Spleen (tissue), 11 donors: ENCODE measurements around the gene ECM2. TPM values are rescaled to one million over a fixed set of nuclear protein-coding genes. Genes with fewer than 3 reads are reported as not detected.

Source experiments
- DNase-seq: peaks from one replicate; pipeline ENCODE4 v3.0.0-alpha.2; 2020
- H3K27ac ChIP-seq, 8 donors: fragments of 200-600 bp; sonication (generic) in 7 of 8; 1 replicate in 4 of 8; 2 replicates in 4 of 8; pipeline versions ENCODE4 v1.5.0 to v1.8.0; 2016 to 2021; ENCODE audit warnings: inconsistent platforms in 4 of 8, mild to moderate bottlenecking in 4 of 8, moderate library complexity in 1 of 8
- H3K27me3 ChIP-seq, 7 donors: fragments of 200-600 bp; sonication (generic) in 6 of 7; replicated peaks in 1 of 7; 1 replicate in 4 of 7; 2 replicates in 3 of 7; pipeline versions ENCODE4 v1.5.0 to v1.8.0; 2016 to 2021; ENCODE audit warnings: inconsistent platforms in 3 of 7, mild to moderate bottlenecking in 1 of 7
- H3K36me3 ChIP-seq, 6 donors: fragments of 200-600 bp; sonication (generic) in 5 of 6; 1 replicate in 4 of 6; 2 replicates in 2 of 6; pipeline versions ENCODE4 v1.5.0 to v1.8.0; 2016 to 2021; ENCODE audit warnings: inconsistent platforms in 2 of 6
- H3K4me1 ChIP-seq, 6 donors: fragments of 200-600 bp; sonication (generic) in 5 of 6; 1 replicate in 3 of 6; 2 replicates in 3 of 6; pipeline versions ENCODE4 v1.5.0 to v1.8.0; 2016 to 2021; ENCODE audit warnings: inconsistent platforms in 3 of 6
- H3K4me3 ChIP-seq, 8 donors: fragments of 200-600 bp; sonication (generic) in 7 of 8; 1 replicate in 4 of 8; 2 replicates in 4 of 8; pipeline versions ENCODE4 v1.5.0 to v1.8.0; 2016 to 2021; ENCODE audit warnings: inconsistent platforms in 4 of 8, mild to moderate bottlenecking in 4 of 8, moderate library complexity in 2 of 8
- H3K9me3 ChIP-seq, 8 donors: fragments of 200-600 bp; sonication (generic) in 7 of 8; 1 replicate in 4 of 8; 2 replicates in 4 of 8; pipeline versions ENCODE4 v1.5.0 to v1.8.0; 2016 to 2021; ENCODE audit warnings: inconsistent platforms in 4 of 8
- CTCF ChIP-seq, 11 experiments: fragments of 200-600 bp in 7 of 11; fragments of 450-650 bp in 4 of 11; sonication (generic) in 4 of 11; IDR thresholded peaks in 8 of 11; conservative IDR thresholded peaks in 3 of 11; 1 replicate in 7 of 11; 2 replicates in 4 of 11; pipeline versions ENCODE4 v1.4.0 to v1.8.0; 2016 to 2021; ENCODE audit warnings: antibody characterized with exemption in 11 of 11, inconsistent platforms in 4 of 11, mild to moderate bottlenecking in 1 of 11
- POLR2A ChIP-seq, 3 donors: fragments of 450-650 bp; IDR thresholded peaks; one replicate each; pipeline ENCODE4 v1.5.1; 2017; ENCODE audit warnings: antibody characterized with exemption in 3 of 3, mild to moderate bottlenecking in 1 of 3
- POLR2AphosphoS5 ChIP-seq, 3 donors: sonication (generic); formaldehyde crosslinking; IDR thresholded peaks; one replicate each; pipeline ENCODE4 v1.5.1; 2017; ENCODE audit warnings: antibody characterized with exemption in 3 of 3
- WGBS, 5 donors: extraction: QIAGEN DNeasy Blood & Tissue Kit in 3 of 5; methylation state at CpG; one replicate each; pipeline versions ENCODE4 v1.1.5 to v1.1.7; 2013 to 2018; 5-methylcytosine and 5-hydroxymethylcytosine counted together
- intact Hi-C: fragments of 100-400 bp; cut with DNase I; formaldehyde crosslinking; loops from one replicate; pipeline ENCODE4 v1.15.0; 2023; ENCODE audit warnings: low total_unique reads
- polyA plus RNA-seq, 3 donors: library from polyadenylated mRNA; stranded (reverse); fragments of 200-250 nt; gene quantifications; one replicate each; pipeline ENCODE4 v1.2.1, GENCODE V29; 2013
- total RNA-seq, 7 donors: library from RNA; depleted of rRNA in 3 of 7; stranded (reverse); fragments of >200 nt in 3 of 7; fragmentation: NEBNext Ultra II Directional in 4 of 7; extraction: Animal tissue kit (Norgen Biotek cat#: 25700) in 4 of 7; gene quantifications; one replicate each; pipeline versions ENCODE4 v1.1.0 to v1.2.1, GENCODE V29; 2016 to 2021
- donor health status: healthy with polysubstance abuse.
- donor health status: DM: no; HTN: no; CAD: no; lungs with moderate emphysema.
- donor health status: DM: no; HTN: no; CAD: no.
- donor health status: Bipolar disorder and iron deficiency.
- donor health status: healthy.
- donor health status: DM: no; HTN: no; CAD: no.
- donor health status: DM: yes; HTN: yes; CAD: no.

Gene ECM2
- total and polyA plus RNA-seq, 10 donors, result 0.22 to 1.7 (median 0.47) TPM; not detected in 2

- Histone ChIP-seq H3K9me3 (peaks cover 2 to 35% (median 29%) of the 10 kb centered on the region in 8 donors), H3K27me3 (no peaks in the 10 kb centered on the region), H3K4me1 (no peaks in the 10 kb centered on the region), H3K36me3 (no peaks in the 10 kb centered on the region), H3K27ac (no peak overlapping the region), H3K4me3 (no peak overlapping the region)
- no peak for TF ChIP-seq POLR2AphosphoS5 (IDR thresholded peaks at IDR 0.05)
- TF ChIP-seq POLR2A (IDR thresholded peaks at IDR 0.05), result no peak
- no peak for TF ChIP-seq CTCF (IDR thresholded peaks at IDR 0.05 in 8 of 11, conservative IDR thresholded peaks at IDR 0.05 in 3 of 11)
- intact Hi-C loops, result no loop called here
- no peak for DNase-seq
These were observed 28.7 kb upstream of the ECM2 start for GRCh38 chr9:92564504-92564903.

GRCh38 chr9:92563116-92564100 is 27.6 kb upstream of the ECM2 start:
- no peak overlapping the region for H3K4me3 ChIP-seq
- no peaks in the 10 kb centered on the region for H3K27me3 ChIP-seq
- no peak overlapping the region for H3K27ac ChIP-seq
- no peaks in the 10 kb centered on the region for H3K4me1 ChIP-seq
- H3K36me3 ChIP-seq, result no peaks in the 10 kb centered on the region
- WGBS, 5 donors, result 84 to 95% (median 89%) methylated on average over 3 of the region's 3 CpGs
- DNase-seq, result no peak
- H3K9me3 ChIP-seq, result peaks cover 2 to 30% (median 26%) of the 10 kb centered on the region in 8 donors
- no peak for TF ChIP-seq POLR2A (IDR thresholded peaks at IDR 0.05)
- TF ChIP-seq CTCF (IDR thresholded peaks at IDR 0.05 in 8 of 11, conservative IDR thresholded peaks at IDR 0.05 in 3 of 11), result no peak
- no peak for TF ChIP-seq POLR2AphosphoS5 (IDR thresholded peaks at IDR 0.05)
- intact Hi-C loops, result no loop called here

DNA sequence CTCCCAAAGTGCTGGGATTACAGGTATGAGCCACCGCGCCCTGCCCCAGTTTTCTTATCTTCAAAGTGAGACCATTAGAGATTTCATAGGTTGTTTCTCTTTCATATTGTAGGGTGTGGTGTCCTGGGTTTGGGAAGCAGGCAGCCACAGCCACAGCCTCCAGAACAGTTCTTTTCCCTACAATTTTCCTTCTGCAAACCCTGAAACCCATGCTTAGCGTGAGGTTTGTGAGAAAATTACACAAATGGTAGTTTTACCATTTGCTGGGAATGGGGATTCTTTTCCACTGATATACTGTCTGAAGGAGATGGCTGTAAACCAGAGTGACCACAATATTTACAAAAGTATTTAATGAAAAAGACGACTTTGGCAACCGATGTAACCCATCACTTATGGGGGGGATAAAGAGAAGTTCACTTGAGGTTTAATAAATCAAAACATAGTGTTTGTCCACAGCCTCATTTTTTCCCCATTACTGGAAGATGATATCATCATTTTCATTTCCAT is 26.7 kb upstream of the ECM2 start:
- 89 to 95% (median 91%) methylated on average over 5 of the region's 5 CpGs for WGBS, 5 donors
- TF ChIP-seq POLR2AphosphoS5 (IDR thresholded peaks at IDR 0.05) (no peak), POLR2A (IDR thresholded peaks at IDR 0.05) (no peak), CTCF (IDR thresholded peaks at IDR 0.05 in 8 of 11, conservative IDR thresholded peaks at IDR 0.05 in 3 of 11) (no peak)
- Histone ChIP-seq H3K9me3 (peaks cover 2 to 23% (median 17%) of the 10 kb centered on the region in 8 donors), H3K4me3 (no peak overlapping the region), H3K27ac (no peak overlapping the region), H3K4me1 (no peaks in the 10 kb centered on the region), H3K27me3 (no peaks in the 10 kb centered on the region), H3K36me3 (no peaks in the 10 kb centered on the region)
- intact Hi-C loops, result no loop called here
- no peak for DNase-seq
